ENCODE results near the gene CPNE8.
"Not testable (repeated sequence)": the region's sequence is repeated elsewhere in the genome, so short reads cannot be mapped to it uniquely, and the experiment has no call there.

CPNE8 gene

GRCh38 chr12:38825006-38825405 lies 80.4 kb downstream of the CPNE8 start:
- DNase-seq (ENCODE audit: low read depth): no peak

GRCh38 chr12:38823738-38824137 lies 81.7 kb downstream of the CPNE8 start:
- no peak for DNase-seq (ENCODE audit: low read depth)

- DNase-seq (ENCODE audit: low read depth): no peak
Observed at GRCh38 chr12:38823314-38823713, 82.1 kb downstream of the CPNE8 start.

- no peak for DNase-seq (ENCODE audit: low read depth)
Observed at GRCh38 chr12:38817942-38818341, 87.4 kb downstream of the CPNE8 start.

- DNase-seq (ENCODE audit: low read depth): no peak
Observed at GRCh38 chr12:38813923-38814322, 91.5 kb downstream of the CPNE8 start.

GRCh38 chr12:38811814-38812356 lies 93.5 kb downstream of the CPNE8 start:
- no peak for DNase-seq (ENCODE audit: low read depth)

- DNase-seq (ENCODE audit: low read depth): no peak
Observed at GRCh38 chr12:38809832-38810231, 95.6 kb downstream of the CPNE8 start.

GRCh38 chr12:38788106-38788505 lies 117.3 kb downstream of the CPNE8 start:
- DNase-seq (ENCODE audit: low read depth): no peak

GRCh38 chr12:38785381-38785780 lies 120.0 kb downstream of the CPNE8 start:
- no peak for DNase-seq (ENCODE audit: low read depth)

GRCh38 chr12:38783304-38783703 lies 122.1 kb downstream of the CPNE8 start:
- no peak for DNase-seq (ENCODE audit: low read depth)

- DNase-seq (ENCODE audit: low read depth): no peak
Observed at GRCh38 chr12:38782359-38782758, 123.0 kb downstream of the CPNE8 start.

GRCh38 chr12:38776647-38777046 lies 128.7 kb downstream of the CPNE8 start:
- DNase-seq (ENCODE audit: low read depth): no peak

- no peak for DNase-seq (ENCODE audit: low read depth)
Observed at GRCh38 chr12:38775457-38775856, 129.9 kb downstream of the CPNE8 start.

- DNase-seq (ENCODE audit: low read depth): no peak
Observed at GRCh38 chr12:38772437-38772836, 133.0 kb downstream of the CPNE8 start.

GRCh38 chr12:38771871-38772270 lies 133.5 kb downstream of the CPNE8 start:
- no peak for DNase-seq (ENCODE audit: low read depth)

GRCh38 chr12:38761636-38762342 lies 143.6 kb downstream of the CPNE8 start:
- DNase-seq (ENCODE audit: low read depth): no peak

- DNase-seq (ENCODE audit: low read depth): no peak
Observed at GRCh38 chr12:38761111-38761510, 144.3 kb downstream of the CPNE8 start.

- DNase-seq (ENCODE audit: low read depth): no peak
Observed at GRCh38 chr12:38759621-38760020, 145.8 kb downstream of the CPNE8 start.

- DNase-seq (ENCODE audit: low read depth): no peak
Observed at GRCh38 chr12:38746744-38747143, 158.6 kb downstream of the CPNE8 start.

GRCh38 chr12:38745601-38746000 lies 159.8 kb downstream of the CPNE8 start:
- DNase-seq (ENCODE audit: low read depth): no peak

- no peak for DNase-seq (ENCODE audit: low read depth)
Observed at GRCh38 chr12:38744041-38744440, 161.3 kb downstream of the CPNE8 start.

- DNase-seq (ENCODE audit: low read depth): not testable (repeated sequence)
Observed at GRCh38 chr12:38742496-38742895, 162.9 kb downstream of the CPNE8 start.

- no peak for DNase-seq (ENCODE audit: low read depth)
Observed at GRCh38 chr12:38736821-38737220, 168.6 kb downstream of the CPNE8 start.

GRCh38 chr12:38732761-38733160 lies 172.6 kb downstream of the CPNE8 start:
- no peak for DNase-seq (ENCODE audit: low read depth)
